ENCODE results near the gene SAFB. TPM values are rescaled to one million over a fixed set of nuclear protein-coding genes. Genes with fewer than 3 reads are reported as not detected.

Gene SAFB
- total RNA-seq, 1 donor: 33.7 TPM

- H3K36me3 ChIP-seq (ENCODE audit: insufficient read depth, low read length): peaks cover 81% of the 10 kb centered on the region
- no peak for DNase-seq (ENCODE audit: insufficient read length, low spot score, missing footprints)
- H3K27ac ChIP-seq (ENCODE audit: low read depth, low read length): no peak overlapping the region
- H4K20me1 ChIP-seq (ENCODE audit: insufficient read depth, low read length): peaks cover 30% of the 10 kb centered on the region
- H3K4me3 ChIP-seq (ENCODE audit: insufficient read depth, low read length): no peak overlapping the region
- H3K79me2 ChIP-seq (ENCODE audit: insufficient read depth, low read length): peaks cover 59% of the 10 kb centered on the region
- no peak overlapping the region for H2AFZ ChIP-seq (ENCODE audit: low read length)
- H3K27me3 ChIP-seq (ENCODE audit: insufficient read depth, low read length): no peaks in the 10 kb centered on the region
- no peak for TF ChIP-seq CTCF (IDR thresholded peaks at IDR 0.05; ENCODE audit: extremely low read depth, low read depth, low read length)
- H3K4me1 ChIP-seq (ENCODE audit: insufficient read depth, low read length): peaks cover 19% of the 10 kb centered on the region
- H3K9me3 ChIP-seq (ENCODE audit: low read depth, low read length): no peaks in the 10 kb centered on the region
- no peak overlapping the region for H3K4me2 ChIP-seq (ENCODE audit: insufficient read depth, low read length)
These were observed 9.7 kb upstream of the SAFB start for GRCh38 chr19:5612891-5613865.

GRCh38 chr19:5615756-5616327 is 7.0 kb upstream of the SAFB start:
- no peaks in the 10 kb centered on the region for H3K27me3 ChIP-seq (ENCODE audit: insufficient read depth, low read length)
- H3K27ac ChIP-seq (ENCODE audit: low read depth, low read length): peak overlapping the region; percentile 18
- no peak overlapping the region for H2AFZ ChIP-seq (ENCODE audit: low read length)
- H3K9me3 ChIP-seq (ENCODE audit: low read depth, low read length): no peaks in the 10 kb centered on the region
- no peak overlapping the region for H3K4me2 ChIP-seq (ENCODE audit: insufficient read depth, low read length)
- H3K36me3 ChIP-seq (ENCODE audit: insufficient read depth, low read length): peaks cover 78% of the 10 kb centered on the region
- H3K4me1 ChIP-seq (ENCODE audit: insufficient read depth, low read length): peaks cover 25% of the 10 kb centered on the region
- TF ChIP-seq CTCF (IDR thresholded peaks at IDR 0.05; ENCODE audit: extremely low read depth, low read depth, low read length): no peak
- peak; percentile 94 for DNase-seq (ENCODE audit: insufficient read length, low spot score, missing footprints)
- no peak overlapping the region for H3K4me3 ChIP-seq (ENCODE audit: insufficient read depth, low read length)
- H4K20me1 ChIP-seq (ENCODE audit: insufficient read depth, low read length): peaks cover 34% of the 10 kb centered on the region
- peaks cover 67% of the 10 kb centered on the region for H3K79me2 ChIP-seq (ENCODE audit: insufficient read depth, low read length)

DNA sequence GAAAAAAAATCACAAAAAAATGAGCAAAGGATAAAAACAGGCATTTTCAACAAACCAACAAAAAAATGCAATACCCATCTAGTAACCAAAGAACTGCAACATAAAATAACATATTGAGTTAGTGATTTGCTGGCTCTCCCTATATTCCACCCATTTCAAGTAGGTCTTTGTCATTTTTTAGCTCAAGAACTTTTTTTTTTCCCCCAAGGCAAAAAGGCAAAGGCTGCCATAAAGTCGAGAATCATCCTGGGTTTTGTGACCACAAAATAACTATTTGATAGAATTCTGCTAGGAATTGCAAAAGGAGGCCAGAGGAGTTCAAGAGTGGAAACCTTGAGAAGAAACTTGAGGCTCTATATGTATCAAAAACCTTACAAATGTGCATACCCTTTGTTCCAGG is 5.8 kb upstream of the SAFB start:
- Histone ChIP-seq H3K9me3 (ENCODE audit: low read depth, low read length) (no peaks in the 10 kb centered on the region), H3K4me3 (ENCODE audit: insufficient read depth, low read length) (no peak overlapping the region), H4K20me1 (ENCODE audit: insufficient read depth, low read length) (peaks cover 44% of the 10 kb centered on the region), H3K79me2 (ENCODE audit: insufficient read depth, low read length) (peaks cover 76% of the 10 kb centered on the region), H3K4me2 (ENCODE audit: insufficient read depth, low read length) (no peak overlapping the region), H3K27ac (ENCODE audit: low read depth, low read length) (peak overlapping the region; percentile 7), H2AFZ (ENCODE audit: low read length) (no peak overlapping the region), H3K4me1 (ENCODE audit: insufficient read depth, low read length) (peaks cover 36% of the 10 kb centered on the region), H3K36me3 (ENCODE audit: insufficient read depth, low read length) (peaks cover 76% of the 10 kb centered on the region), H3K27me3 (ENCODE audit: insufficient read depth, low read length) (no peaks in the 10 kb centered on the region)
- TF ChIP-seq CTCF (IDR thresholded peaks at IDR 0.05; ENCODE audit: extremely low read depth, low read depth, low read length): no peak
- no peak for DNase-seq (ENCODE audit: insufficient read length, low spot score, missing footprints)

- Histone ChIP-seq H3K9me3 (ENCODE audit: low read depth, low read length) (no peaks in the 10 kb centered on the region), H3K27ac (ENCODE audit: low read depth, low read length) (peak overlapping the region; percentile 4), H3K4me2 (ENCODE audit: insufficient read depth, low read length) (peak overlapping the region; percentile 7), H3K4me3 (ENCODE audit: insufficient read depth, low read length) (no peak overlapping the region), H3K4me1 (ENCODE audit: insufficient read depth, low read length) (peaks cover 36% of the 10 kb centered on the region), H3K27me3 (ENCODE audit: insufficient read depth, low read length) (no peaks in the 10 kb centered on the region), H3K36me3 (ENCODE audit: insufficient read depth, low read length) (peaks cover 61% of the 10 kb centered on the region), H3K79me2 (ENCODE audit: insufficient read depth, low read length) (peaks cover 77% of the 10 kb centered on the region), H4K20me1 (ENCODE audit: insufficient read depth, low read length) (peaks cover 40% of the 10 kb centered on the region), H2AFZ (ENCODE audit: low read length) (no peak overlapping the region)
- DNase-seq (ENCODE audit: insufficient read length, low spot score, missing footprints): no peak
- TF ChIP-seq CTCF (IDR thresholded peaks at IDR 0.05; ENCODE audit: extremely low read depth, low read depth, low read length): no peak
These were observed 4.3 kb upstream of the SAFB start for GRCh38 chr19:5618591-5618990.

All from osteoblast (primary cell).